WI38 (cell line): ENCODE measurements around the gene TADA2A.

Source experiments
- H3K4me3 ChIP-seq: 2 replicates; pipeline ENCODE4 v1.5.1; 2011; ENCODE audit warnings: low read depth, mild to moderate bottlenecking, control low read depth, low read length
- CTCF ChIP-seq: IDR thresholded peaks from 2 replicates; pipeline ENCODE4 v1.5.1; 2012; ENCODE audit warnings: low read depth, mild to moderate bottlenecking, control low read depth, low read length

TADA2A gene

GRCh38 chr17:37489197-37490001, 82.7 kb downstream of the TADA2A start, which contains the start of gene DUSP14:
TSS of gene DUSP14 (plus strand) at chr17:37489891. CDS start at chr17:37512273, 22,382 bp downstream.
- TF ChIP-seq CTCF, result no peak
- peak within 1 kb of the TSS; percentile 88 for H3K4me3 ChIP-seq

GRCh38 chr17:37490022-37490587, 83.4 kb downstream of the TADA2A start:
- no peak for TF ChIP-seq CTCF
- H3K4me3 ChIP-seq, result peak overlapping the region; percentile 88

DNA sequence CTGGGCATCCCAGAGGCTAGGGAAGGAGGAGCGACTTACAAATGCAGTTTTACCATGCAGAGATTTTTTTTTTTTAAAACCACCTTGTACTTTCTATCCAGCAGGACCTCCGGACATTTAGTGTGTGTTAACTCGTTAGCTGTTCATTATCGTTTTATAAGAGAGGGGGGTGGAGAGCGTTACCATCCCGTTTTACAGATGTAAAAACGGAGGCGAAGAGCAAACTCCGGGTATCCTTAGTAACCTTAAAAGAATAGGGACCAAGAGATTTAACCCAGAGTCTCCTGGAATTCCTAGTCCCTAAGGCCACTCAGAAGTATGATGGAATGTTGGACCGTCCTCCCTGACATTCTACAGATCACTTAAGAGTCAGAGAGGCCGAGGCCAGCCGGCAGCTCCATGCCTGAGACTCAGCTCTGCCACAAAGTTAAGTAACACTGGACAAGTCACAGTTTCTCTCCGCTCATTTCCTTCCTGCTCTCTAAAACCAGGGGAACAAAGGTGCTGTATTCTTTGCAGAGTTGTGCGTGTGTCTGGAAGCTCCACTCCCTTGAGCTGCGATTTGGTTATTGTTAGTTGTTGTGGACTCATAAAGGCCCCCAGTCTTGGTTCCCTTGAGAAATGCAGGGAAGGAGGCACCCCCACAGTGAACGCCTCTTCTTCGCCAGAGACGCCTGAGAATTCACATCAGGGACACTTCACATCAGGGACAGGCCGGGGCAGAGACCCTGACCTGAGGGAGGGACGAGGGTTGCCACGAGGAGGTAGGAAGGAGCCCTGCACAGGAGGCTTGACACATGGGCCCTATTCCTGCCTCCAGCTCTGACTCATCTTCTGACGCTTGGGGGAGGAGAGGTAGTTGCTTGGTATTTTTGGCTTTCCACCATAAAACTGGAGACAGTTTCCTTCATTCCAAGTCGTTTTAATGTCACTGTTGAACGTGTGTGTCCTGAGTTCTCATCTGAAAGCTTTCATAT, 84.2 kb downstream of the TADA2A start:
- H3K4me3 ChIP-seq, result peak overlapping the region; percentile 88
- TF ChIP-seq CTCF, result no peak

DNA sequence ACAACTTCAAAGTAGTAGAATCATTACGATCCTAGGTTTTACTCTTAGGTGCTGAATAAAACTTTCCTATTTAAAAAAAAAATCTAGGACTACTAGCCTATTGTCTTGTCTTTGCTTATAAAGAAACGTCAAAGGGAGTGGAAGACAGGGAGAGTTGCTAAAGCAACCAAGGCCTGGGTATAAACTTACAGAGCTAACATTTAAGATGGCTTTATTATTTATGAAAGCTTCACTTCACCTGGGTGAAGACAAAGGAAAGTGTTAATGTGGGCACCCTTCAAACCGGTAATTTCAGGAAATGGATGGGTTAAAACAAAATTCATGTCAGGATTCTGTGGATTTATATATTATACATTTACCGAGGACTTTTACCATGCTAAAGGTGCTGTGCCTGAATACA, 85.5 kb downstream of the TADA2A start:
- H3K4me3 ChIP-seq, result peak overlapping the region; percentile 88
- no peak for TF ChIP-seq CTCF

DNA sequence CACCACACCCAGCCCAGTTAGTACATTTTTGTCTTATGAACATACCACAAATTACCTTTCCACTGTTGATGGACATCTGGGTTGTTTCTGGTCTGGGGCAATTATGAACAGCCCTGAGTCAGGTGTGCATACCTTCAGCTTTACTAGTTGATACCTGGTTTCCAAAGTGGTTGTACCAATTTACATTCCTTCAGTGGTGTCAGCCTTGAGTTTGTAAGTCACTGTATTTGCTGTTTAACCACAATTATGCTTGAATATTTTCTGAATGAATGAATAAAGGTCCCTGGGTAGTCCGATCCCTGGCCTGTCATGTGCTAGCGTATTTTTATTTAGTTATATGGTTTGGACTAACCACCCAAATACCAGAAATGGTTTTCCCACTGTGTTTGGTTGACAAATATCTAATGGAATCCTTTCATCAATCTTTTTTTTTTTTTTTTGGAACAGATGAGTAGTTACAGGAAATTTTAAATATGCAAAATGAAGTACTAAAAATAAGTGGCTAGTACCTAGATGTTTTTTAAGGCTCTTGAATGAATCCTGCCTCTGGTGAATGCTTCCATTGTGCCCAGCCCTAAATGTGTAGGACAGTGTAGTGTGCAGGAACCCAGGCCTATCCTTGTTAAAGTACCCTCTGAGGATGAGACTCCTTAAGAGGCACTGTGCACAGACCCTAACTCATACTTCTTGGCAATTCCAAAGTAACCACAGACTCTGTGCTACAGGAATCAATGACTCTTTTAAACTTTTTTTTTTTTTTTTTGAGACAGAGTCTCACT, 86.8 kb downstream of the TADA2A start:
- TF ChIP-seq CTCF, result no peak
- peak overlapping the region; percentile 88; the same call in 1 of the 2 replicates for H3K4me3 ChIP-seq

- no peak for TF ChIP-seq CTCF
- no peak overlapping the region for H3K4me3 ChIP-seq
Measured at GRCh38 chr17:37494401-37494831, 87.7 kb downstream of the TADA2A start.
